OCI-LY3 (cell line): ENCODE measurements around the gene GNG12.

Experiments used
- H2AFZ ChIP-seq: fragments of 200-600, 300-600 bp; shearing (Covaris generic); 2 replicates; pipeline ENCODE4 v1.6.0; 2014; ENCODE audit warnings: antibody characterized with exemption, low read depth, low read length
- H3K27ac ChIP-seq: fragments of 200-600, 300-600 bp; sonication (generic); 2 replicates; pipeline ENCODE4 v1.5.1; 2014; ENCODE audit warnings: mild to moderate bottlenecking, low read length, moderate library complexity, mixed read lengths
- H3K27me3 ChIP-seq: fragments of 200-600, 300-600 bp; sonication (generic); 2 replicates; pipeline ENCODE4 v1.6.1; 2014; ENCODE audit warnings: low read depth, low read length, mixed read lengths
- H3K36me3 ChIP-seq: fragments of 200-600, 300-600 bp; sonication (generic); replicated peaks from 2 replicates; pipeline ENCODE3; 2014; ENCODE audit warnings: low read depth, low read length, mixed read lengths
- H3K4me1 ChIP-seq: fragments of 300-600, 200-600 bp; sonication (generic); 2 replicates; pipeline ENCODE4 v1.6.1; 2014; ENCODE audit warnings: low read length, mixed read lengths
- H3K4me2 ChIP-seq: fragments of 200-600, 300-600 bp; sonication (generic); 2 replicates; pipeline ENCODE4 v1.6.1; 2014; ENCODE audit warnings: low read length, mixed read lengths
- H3K4me3 ChIP-seq: fragments of 300-600, 200-600 bp; sonication (generic); 2 replicates; pipeline ENCODE4 v1.5.1; 2014; ENCODE audit warnings: antibody characterized with exemption, mild to moderate bottlenecking, low read length, moderate library complexity
- H3K79me2 ChIP-seq: fragments of 300-600, 200-600 bp; shearing (Covaris generic); 2 replicates; pipeline ENCODE4 v1.6.1; 2014; ENCODE audit warnings: mild to moderate bottlenecking, low read length, mixed read lengths
- H3K9ac ChIP-seq: fragments of 300-600, 200-600 bp; shearing (Covaris generic); 2 replicates; pipeline ENCODE4 v1.6.0; 2014; ENCODE audit warnings: mild to moderate bottlenecking, low read length, moderate library complexity
- H3K9me3 ChIP-seq: fragments of 200-600, 300-600 bp; shearing (Covaris generic); 2 replicates; pipeline ENCODE4 v1.6.1; 2014; ENCODE audit warnings: low read length, mixed read lengths; ENCODE audit not compliant: insufficient read depth
- H4K20me1 ChIP-seq: fragments of 200-600, 300-600 bp; sonication (generic); 2 replicates; pipeline ENCODE4 v1.6.1; 2016; ENCODE audit warnings: low read length, mixed read lengths; ENCODE audit not compliant: insufficient read depth
- EZH2phosphoT487 ChIP-seq: fragments of 200-600 bp; shearing (Covaris generic); IDR thresholded peaks from 2 replicates; pipeline ENCODE4 v1.6.1; 2018; ENCODE audit warnings: antibody characterized with exemption, mixed run types, low read depth
- TF ChIP-seq, protein P1 (sequence below): fragments of 200-600, 300-600 bp; sonication (generic); IDR thresholded peaks from 2 replicates; pipeline ENCODE4 v1.5.1; 2014; ENCODE audit warnings: antibody characterized with exemption, low read length, low read depth

The GNG12 gene

DNA sequence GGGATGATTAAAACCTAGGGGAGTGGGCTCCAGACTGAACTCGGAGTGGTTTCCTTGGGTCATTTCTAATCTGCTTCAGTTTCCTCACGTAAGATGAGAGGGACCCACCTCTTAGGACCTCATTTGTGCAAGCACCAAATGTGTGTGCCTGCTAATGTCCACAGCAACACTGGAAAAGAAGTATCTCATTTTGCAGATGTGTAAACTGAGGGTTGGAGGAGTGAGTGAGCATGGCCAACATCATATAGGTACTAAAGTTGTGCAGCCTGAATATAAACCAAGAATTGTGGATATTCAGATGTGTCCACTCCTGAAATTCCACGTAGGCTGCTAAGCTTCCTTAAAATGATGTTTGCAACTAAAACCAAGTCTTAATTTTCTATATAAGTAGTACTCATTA, 96.5 kb downstream of the GNG12 start:
- Histone ChIP-seq H2AFZ (peak overlapping the region; percentile 98), H3K79me2 (no peaks in the 10 kb centered on the region), H4K20me1 (no peaks in the 10 kb centered on the region), H3K4me3 (no peak overlapping the region), H3K9me3 (peaks cover 6% of the 10 kb centered on the region; the same call in 1 of the 2 replicates), H3K27ac (no peak overlapping the region), H3K27me3 (no peaks in the 10 kb centered on the region), H3K9ac (no peak overlapping the region), H3K36me3 (no peaks in the 10 kb centered on the region), H3K4me1 (peaks cover 16% of the 10 kb centered on the region), H3K4me2 (peak overlapping the region; percentile 76)
- TF ChIP-seq EZH2phosphoT487: no peak
- TF ChIP-seq, protein P1, sequence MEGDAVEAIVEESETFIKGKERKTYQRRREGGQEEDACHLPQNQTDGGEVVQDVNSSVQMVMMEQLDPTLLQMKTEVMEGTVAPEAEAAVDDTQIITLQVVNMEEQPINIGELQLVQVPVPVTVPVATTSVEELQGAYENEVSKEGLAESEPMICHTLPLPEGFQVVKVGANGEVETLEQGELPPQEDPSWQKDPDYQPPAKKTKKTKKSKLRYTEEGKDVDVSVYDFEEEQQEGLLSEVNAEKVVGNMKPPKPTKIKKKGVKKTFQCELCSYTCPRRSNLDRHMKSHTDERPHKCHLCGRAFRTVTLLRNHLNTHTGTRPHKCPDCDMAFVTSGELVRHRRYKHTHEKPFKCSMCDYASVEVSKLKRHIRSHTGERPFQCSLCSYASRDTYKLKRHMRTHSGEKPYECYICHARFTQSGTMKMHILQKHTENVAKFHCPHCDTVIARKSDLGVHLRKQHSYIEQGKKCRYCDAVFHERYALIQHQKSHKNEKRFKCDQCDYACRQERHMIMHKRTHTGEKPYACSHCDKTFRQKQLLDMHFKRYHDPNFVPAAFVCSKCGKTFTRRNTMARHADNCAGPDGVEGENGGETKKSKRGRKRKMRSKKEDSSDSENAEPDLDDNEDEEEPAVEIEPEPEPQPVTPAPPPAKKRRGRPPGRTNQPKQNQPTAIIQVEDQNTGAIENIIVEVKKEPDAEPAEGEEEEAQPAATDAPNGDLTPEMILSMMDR: no peak

DNA sequence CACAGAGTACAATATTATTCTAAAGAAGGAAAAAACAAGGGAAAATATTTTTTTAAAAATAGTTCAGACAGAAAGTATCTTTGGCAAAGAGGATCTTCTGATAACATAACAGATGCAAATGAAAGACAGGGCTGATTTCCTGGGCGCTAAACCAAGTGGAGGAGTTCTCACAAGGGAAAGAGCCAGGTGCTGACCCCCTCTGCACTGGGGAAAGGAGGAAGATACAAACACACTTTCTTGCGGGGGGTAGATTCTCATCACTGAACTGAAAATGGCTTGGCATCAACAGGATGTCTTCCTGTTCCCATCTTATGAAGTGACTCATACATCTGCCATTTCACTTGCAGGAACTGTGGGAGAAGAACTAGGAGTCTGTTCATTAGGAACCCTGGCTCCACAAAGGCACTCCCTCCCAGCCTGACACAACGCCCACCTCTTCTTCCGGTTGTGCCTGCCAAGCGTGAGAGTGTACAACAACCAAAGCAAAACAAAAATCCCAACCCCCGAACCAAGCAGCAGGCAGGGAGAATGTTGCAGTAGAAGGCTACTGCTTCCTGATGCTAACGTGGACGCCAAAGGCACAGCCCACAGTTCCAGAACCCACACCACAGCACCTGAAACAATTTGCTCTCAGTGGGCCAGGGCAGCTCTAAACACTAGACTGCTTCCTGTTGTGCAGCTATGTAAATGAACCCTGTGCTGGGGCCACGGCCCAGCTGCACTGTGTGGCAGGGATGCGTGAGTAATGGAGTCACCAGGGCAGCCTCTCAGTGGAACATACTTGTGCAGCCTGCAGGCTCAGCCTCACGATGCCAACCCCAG, 97.2 kb downstream of the GNG12 start:
- peak overlapping the region; percentile 76 for H3K4me2 ChIP-seq
- no peak for TF ChIP-seq EZH2phosphoT487
- TF ChIP-seq, protein P1: no peak
- H2AFZ ChIP-seq: peak overlapping the region; percentile 98
- peaks cover 6% of the 10 kb centered on the region; the same call in 1 of the 2 replicates for H3K9me3 ChIP-seq
- H4K20me1 ChIP-seq: no peaks in the 10 kb centered on the region
- no peak overlapping the region for H3K27ac ChIP-seq
- no peaks in the 10 kb centered on the region for H3K36me3 ChIP-seq
- H3K9ac ChIP-seq: no peak overlapping the region
- H3K4me3 ChIP-seq: peak overlapping the region; percentile 51
- peaks cover 16% of the 10 kb centered on the region for H3K4me1 ChIP-seq
- H3K27me3 ChIP-seq: no peaks in the 10 kb centered on the region
- no peaks in the 10 kb centered on the region for H3K79me2 ChIP-seq

DNA sequence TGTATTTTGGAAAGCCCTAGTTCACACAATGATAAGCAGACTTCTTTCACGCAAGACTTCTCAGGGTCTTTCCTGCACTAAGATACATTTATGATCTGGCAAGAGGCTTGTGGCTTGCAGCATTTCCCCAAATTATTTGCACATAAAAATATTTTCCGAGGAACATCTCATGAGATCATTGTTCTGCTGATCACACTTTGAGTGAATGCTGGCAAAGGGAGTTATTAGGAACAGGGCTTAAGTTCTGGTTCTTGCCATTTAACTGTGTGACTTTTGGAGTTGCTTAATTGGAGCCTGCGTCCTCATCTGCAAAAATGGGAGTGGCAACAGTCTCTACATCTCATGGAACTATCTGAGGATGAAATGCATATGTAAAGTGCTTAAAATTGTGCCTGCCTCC, 98.1 kb downstream of the GNG12 start:
- H3K27ac ChIP-seq: no peak overlapping the region

DNA sequence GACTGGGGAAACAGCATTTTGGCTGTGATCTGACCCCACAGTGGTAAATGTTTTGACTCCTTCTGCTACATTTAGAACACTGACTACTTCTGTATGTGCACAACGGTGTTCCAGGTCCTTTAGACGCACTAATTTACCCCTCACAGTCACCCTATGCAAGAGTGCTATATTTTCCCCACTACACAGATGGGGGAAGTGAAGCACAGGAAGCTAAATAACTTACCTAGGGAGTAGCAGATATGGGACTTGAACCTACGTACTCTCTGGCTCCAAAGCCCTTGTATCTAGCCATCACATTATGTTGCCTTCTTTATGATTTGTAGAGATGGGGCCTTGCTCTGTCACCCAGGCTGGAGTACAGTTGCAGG, 99.0 kb downstream of the GNG12 start:
- no peaks in the 10 kb centered on the region for H3K27me3 ChIP-seq
- H2AFZ ChIP-seq: no peak overlapping the region
- no peak overlapping the region for H3K27ac ChIP-seq
- peaks cover 21% of the 10 kb centered on the region for H3K4me1 ChIP-seq
- no peak overlapping the region for H3K4me3 ChIP-seq
- no peak for TF ChIP-seq EZH2phosphoT487
- TF ChIP-seq, protein P1: no peak
- no peaks in the 10 kb centered on the region for H3K79me2 ChIP-seq
- no peaks in the 10 kb centered on the region for H3K36me3 ChIP-seq
- peaks cover 6% of the 10 kb centered on the region; the same call in 1 of the 2 replicates for H3K9me3 ChIP-seq
- H3K4me2 ChIP-seq: no peak overlapping the region
- no peak overlapping the region for H3K9ac ChIP-seq
- H4K20me1 ChIP-seq: no peaks in the 10 kb centered on the region

More for the DNA sequence above, 98.1 kb downstream of the GNG12 start:
- no peak for TF ChIP-seq EZH2phosphoT487
- TF ChIP-seq, protein P1: no peak
- H3K79me2 ChIP-seq: no peaks in the 10 kb centered on the region
- H3K9me3 ChIP-seq: peaks cover 6% of the 10 kb centered on the region; the same call in 1 of the 2 replicates
- no peak overlapping the region for H3K9ac ChIP-seq
- peaks cover 16% of the 10 kb centered on the region for H3K4me1 ChIP-seq
- no peak overlapping the region for H3K4me3 ChIP-seq
- H4K20me1 ChIP-seq: no peaks in the 10 kb centered on the region
- no peak overlapping the region for H2AFZ ChIP-seq
- no peaks in the 10 kb centered on the region for H3K27me3 ChIP-seq
- no peaks in the 10 kb centered on the region for H3K36me3 ChIP-seq
- H3K4me2 ChIP-seq: no peak overlapping the region
